GM21360 (cell line): ENCODE measurements around the gene THEM4.
"Not testable (repeated sequence)": the region's sequence is repeated elsewhere in the genome, so short reads cannot be mapped to it uniquely, and the experiment has no call there.

ENCODE experiments used
- ATAC-seq: cut with Tn5 transposase; IDR thresholded peaks from one replicate; pipeline ENCODE4 v1.9.1; 2021; ENCODE audit warnings: mild to moderate bottlenecking, moderate library complexity; ENCODE audit not compliant: unreplicated experiment

THEM4 gene

DNA sequence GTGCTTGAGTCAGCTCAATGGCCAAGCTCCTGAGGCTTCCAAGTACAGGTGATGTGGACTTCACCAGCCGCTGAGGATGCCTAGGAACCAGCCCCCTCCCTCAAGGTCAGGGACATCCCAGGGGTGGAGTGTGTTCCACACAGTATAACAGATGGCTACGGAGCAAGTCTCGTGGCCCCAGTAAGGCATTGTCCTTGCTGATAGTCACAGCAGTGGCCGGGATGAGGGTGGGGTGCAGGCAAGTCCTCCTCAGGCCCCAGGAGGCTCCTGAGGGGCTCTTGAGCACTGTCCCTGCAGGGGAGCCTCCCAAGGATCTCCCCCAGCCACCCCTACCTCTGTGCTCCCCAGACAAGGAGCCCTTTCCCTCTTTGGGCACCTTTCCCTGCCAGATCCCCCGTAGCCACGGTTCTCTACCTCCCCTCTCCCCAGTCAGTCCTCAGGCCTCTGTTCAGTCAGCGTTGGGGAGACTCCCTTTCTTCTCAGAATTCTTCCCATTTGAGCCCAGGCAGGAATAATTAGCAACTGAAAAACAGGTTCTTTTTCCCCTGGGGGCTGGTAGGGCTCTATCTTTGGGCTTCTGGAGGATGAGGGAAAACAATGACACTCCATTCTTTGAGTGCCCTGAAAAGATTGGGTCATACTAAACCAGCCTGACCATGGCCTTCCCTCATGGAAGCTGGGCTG is 48.7 kb downstream of the THEM4 start:
- ATAC-seq = no peak

- no peak for ATAC-seq
Measured at GRCh38 chr1:151859891-151860293, 49.4 kb downstream of the THEM4 start.

- ATAC-seq = no peak
Measured at GRCh38 chr1:151858886-151859665, 50.2 kb downstream of the THEM4 start.

GRCh38 chr1:151858030-151858746 is 51.1 kb downstream of the THEM4 start:
- no peak for ATAC-seq

GRCh38 chr1:151855933-151856332 is 53.4 kb downstream of the THEM4 start:
- ATAC-seq = no peak

DNA sequence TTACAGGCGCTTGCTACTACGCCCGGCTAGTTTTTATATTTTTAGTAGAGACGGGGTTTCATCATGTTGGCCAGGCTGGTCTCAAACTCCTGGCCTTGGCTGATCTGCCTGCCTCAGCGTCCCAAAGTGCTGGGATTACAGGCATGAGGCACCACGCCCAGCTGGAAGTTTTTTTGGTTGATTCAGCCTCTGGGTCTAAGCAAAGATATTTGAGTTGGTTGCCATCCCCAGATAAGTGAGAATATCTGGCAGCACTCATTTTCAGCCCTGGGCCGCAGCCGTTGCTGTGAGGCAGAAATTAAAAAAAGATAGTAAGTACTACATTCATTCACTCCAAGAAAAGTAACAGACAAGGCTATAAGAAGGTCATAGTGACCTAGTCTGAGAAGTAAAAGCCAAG is 53.8 kb downstream of the THEM4 start:
- not testable (repeated sequence) for ATAC-seq

- no peak for ATAC-seq
Measured at GRCh38 chr1:151854658-151855057, 54.7 kb downstream of the THEM4 start.

- ATAC-seq = no peak
Measured at GRCh38 chr1:151853411-151853943, 55.8 kb downstream of the THEM4 start, which contains the start of gene THEM5. TSS of gene THEM5 (minus strand) at chr1:151853712. CDS start at chr1:151853565, 147 bp downstream.

DNA sequence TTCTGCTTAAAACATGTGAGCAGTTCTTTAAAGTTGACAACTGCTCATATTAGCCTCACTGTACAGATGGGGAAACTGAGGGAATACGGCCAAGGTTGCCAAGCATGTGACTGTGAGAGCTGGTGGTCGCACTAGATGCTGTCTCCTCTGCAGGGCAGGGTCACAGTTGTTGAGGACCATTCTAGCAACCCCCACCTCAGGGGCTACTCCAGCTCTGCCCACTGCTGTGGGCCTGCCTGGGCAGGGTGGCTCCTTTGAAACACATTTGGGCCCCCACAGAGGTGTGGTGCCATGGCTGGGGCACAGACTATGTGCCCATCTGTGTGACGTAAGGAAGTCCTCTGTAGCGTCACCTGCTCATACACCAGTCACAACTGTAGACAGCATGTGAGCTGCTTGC is 56.6 kb downstream of the THEM4 start:
- ATAC-seq = no peak

- no peak for ATAC-seq
Measured at GRCh38 chr1:151851886-151852285, 57.4 kb downstream of the THEM4 start.

DNA sequence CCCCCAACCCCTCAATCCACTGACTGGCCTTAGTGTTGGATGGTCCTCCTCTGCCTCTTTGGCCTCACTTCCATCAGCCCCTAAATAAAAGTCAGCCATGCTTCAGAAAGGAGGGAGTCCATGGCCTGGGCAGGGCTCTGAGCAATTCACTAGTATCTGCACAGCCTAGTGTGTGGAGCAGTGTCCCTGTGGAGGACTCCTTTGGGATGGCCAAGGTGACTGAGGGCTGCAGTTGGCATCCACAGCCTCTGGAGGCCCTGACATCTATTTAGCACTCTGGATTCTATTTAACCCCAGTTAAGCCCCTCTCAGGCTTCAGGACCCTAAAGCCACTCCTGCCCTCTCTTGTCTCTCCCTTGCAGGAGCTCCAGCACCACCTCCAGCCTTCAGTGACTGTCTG is 59.4 kb downstream of the THEM4 start:
- no peak for ATAC-seq

DNA sequence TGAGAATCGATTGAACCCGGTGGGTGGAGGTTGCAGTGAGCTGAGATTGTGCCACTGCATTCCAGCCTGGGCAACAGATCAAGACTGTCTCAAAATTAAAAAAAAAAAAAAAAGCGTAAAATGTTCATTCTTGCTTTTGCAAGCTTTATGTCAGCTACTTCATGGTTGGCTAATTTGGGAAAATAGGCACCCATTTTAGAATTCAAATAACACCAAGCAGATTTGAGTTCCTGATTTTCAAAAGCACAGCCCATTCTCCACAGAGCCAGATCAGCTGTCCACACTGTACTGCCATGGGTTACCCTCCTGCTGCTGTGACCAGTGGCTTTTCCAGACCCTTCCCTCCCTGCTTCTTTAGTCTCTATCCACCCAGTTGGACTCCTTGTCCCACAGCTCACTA is 60.2 kb downstream of the THEM4 start:
- ATAC-seq = no peak

DNA sequence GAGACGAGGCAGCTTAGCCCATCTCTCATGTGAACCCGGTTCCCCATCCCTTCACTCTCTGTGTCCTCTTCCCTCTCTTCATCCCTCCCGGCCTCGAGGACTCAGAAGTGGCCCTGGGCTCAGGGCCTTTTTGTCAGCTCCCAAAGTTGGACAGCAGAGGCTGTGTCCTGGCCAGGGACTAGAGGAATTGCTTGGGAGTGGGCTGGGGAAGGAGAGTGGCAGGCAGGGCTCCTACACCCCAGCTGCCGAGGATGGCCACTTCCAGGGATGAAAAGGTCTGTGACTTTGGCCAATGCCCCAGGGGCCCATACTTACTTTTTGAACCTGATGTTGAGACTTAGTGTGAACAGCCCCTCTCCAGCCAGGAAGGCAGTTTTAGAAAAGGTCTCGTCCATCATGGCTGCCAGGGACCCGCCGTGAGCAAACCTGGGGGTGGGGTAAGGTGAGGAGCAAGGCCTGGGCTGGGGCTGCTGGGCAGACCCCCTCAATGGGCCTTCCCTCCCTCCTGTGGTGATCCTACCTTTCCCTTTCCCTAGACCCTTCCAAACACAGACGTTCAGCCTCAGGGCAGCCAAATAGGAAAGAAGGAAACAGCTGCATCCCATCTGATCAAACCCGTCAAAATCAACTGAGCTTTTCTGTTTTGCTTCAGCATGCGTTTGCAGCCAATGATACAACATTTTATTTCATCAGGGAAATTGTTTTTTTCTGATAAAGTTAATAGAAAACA is 61.3 kb downstream of the THEM4 start:
- ATAC-seq = no peak

- ATAC-seq = no peak
Measured at GRCh38 chr1:151846686-151847237, 62.5 kb downstream of the THEM4 start.

DNA sequence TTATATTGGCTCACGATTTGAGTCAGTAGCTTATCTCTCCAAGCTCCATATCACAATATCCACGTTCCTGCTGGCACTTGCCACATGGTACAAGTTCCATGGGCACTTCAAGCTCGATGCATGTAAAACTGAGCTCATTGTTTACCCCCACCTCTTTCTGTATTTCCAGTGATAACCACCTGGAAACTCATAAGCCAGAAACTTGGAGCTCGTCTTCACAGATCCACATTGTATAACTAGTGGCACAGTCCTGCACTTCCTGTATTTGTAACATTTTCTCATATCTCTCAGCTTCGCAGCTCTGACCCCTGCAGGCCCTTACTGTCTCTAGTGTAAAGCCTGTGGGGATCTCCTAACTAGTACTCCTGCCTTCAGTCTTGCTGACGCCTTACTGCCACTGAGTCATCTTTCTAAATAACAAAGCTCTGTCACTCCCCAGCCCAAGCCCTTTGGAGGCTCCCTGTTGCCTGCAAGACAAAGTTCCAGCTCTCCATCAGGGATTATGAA is 63.2 kb downstream of the THEM4 start:
- ATAC-seq = no peak

DNA sequence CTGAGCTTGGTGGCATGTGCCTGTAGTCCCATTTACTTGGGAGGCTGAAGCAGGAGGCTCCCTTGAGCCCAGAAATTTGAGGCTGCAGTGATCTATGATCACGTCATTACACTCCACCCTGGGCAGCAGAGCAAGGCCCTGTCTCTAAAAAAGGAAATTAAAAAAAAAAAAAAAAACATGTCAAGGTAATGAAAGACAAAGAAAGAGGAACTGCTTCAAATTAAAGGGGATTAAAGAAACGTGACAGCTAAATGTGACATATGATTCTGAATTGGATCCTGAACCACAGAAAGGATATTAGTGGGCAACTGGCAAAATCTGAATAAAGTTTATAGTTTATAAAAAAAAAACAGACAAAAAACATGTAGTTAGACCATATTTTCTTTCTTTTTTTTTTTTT is 65.9 kb downstream of the THEM4 start:
- ATAC-seq = no peak

GRCh38 chr1:151841141-151841540 is 68.2 kb downstream of the THEM4 start:
- no peak for ATAC-seq

DNA sequence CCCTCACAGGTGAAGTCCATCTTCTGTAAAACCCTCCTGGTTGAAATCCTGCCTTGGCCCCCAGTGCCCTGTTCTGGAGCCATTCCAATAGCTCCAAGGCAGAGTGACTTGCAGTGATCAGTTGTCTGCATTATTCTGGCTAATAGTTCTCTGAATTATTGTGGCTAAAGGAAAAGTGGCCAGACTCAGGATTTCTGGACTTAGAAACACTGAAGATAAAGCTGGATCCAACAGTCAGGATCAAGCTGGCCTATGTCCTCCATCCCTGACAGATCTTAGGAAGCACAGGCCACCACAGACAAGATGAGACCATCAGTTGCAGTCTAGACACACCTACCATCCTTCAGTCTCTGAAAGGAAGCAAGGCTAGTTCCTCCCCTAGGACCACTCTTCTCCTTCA is 68.9 kb downstream of the THEM4 start:
- ATAC-seq = no peak

DNA sequence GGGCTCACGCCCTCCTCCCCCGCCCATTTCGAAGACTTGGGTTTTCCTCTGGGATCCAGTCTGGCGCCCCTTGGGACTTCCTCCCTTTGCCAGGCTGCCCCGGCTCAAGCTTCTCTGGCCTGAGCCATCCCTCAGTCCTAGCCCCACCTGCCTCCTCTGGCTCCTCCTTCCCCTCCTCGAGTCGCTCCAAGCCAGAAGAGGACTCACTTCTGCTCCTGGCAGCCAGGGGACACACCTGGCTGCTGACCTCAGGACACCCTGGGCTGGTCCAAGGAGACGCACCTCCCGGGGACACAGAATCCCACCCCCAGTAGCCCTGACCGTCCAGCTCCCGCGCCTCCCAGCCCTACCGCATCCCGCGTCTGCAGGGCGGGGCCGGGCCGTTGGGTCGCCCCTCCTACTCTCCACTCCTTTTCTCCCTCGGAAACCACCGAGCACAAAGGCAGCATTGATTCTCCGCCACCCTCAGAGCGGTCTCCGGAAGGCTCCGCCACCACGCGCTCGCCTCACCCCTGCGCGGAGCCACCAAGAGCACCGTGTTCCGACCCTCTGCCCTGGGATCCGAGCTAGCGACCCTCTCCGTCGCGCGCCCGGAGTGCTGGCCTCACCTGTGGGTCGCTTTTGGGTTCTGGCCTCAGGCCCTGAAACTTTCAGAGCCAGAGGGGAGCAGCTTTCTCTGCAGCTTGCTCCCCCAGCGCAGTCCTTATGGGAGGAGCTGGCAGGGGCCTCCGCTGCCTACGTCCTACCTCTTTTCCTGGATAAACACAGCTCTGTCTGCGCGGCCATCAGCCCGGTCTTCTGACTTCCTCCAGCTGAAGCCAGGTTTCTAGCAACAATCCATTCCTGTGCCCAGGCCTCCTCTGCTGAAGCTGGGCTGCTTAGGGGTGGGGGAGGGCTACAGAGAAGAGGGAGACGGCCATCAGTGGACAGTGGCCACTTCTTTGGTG is 69.6 kb downstream of the THEM4 start, which contains the start of gene C2CD4D:
Gene C2CD4D (minus strand): TSS at position 364 of the 947 bp plus-strand sequence. CDS start 831 bp downstream, outside the sequence.
- ATAC-seq = peak; percentile 44
